Astrocyte (in vitro differentiated cells and primary cell): Measurements from ENCODE around the gene JAM3. TPM values are rescaled to one million over a fixed set of nuclear protein-coding genes. Genes with fewer than 3 reads are reported as not detected.
A peak's percentile ranks its signal among the peaks of the same experiment; 100 is the strongest.

ENCODE experiments used
- DNase-seq: peaks from one replicate; pipeline ENCODE4 v3.0.0-alpha.2; 2010; ENCODE audit warnings: low read depth
- FAIRE-seq: peaks from 2 replicates; lab custom pipeline; 2011; peaks lifted over from hg19 to GRCh38; lab: Jason Lieb, UNC
- H2AFZ ChIP-seq: 2 replicates; pipeline ENCODE4 v1.6.0; 2012; ENCODE audit warnings: low read depth, low read length, inconsistent platforms
- H3K27ac ChIP-seq: 2 replicates; pipeline ENCODE4 v1.5.1; 2011; ENCODE audit warnings: low read depth, low read length, inconsistent platforms
- H3K27me3 ChIP-seq: 2 replicates; pipeline ENCODE4 v1.6.0; 2011; ENCODE audit warnings: low read length, inconsistent platforms; ENCODE audit not compliant: insufficient read depth
- H3K36me3 ChIP-seq: 2 replicates; pipeline ENCODE4 v1.5.1; 2011; ENCODE audit warnings: low read length, inconsistent platforms; ENCODE audit not compliant: insufficient read depth
- H3K4me1 ChIP-seq: 2 replicates; pipeline ENCODE4 v1.5.1; 2011; ENCODE audit warnings: low read length, inconsistent platforms; ENCODE audit not compliant: insufficient read depth
- H3K4me2 ChIP-seq: 2 replicates; pipeline ENCODE4 v1.6.0; 2012; ENCODE audit warnings: low read length, inconsistent platforms
- H3K4me3 ChIP-seq: 2 replicates; pipeline ENCODE4 v1.5.1; 2011; ENCODE audit warnings: low read depth, mild to moderate bottlenecking, low read length, inconsistent platforms; ENCODE audit not compliant: insufficient read depth
- H3K79me2 ChIP-seq: 2 replicates; pipeline ENCODE4 v1.6.0; 2012; ENCODE audit warnings: mild to moderate bottlenecking, low read length, inconsistent platforms; ENCODE audit not compliant: insufficient read depth
- H3K9ac ChIP-seq: 2 replicates; pipeline ENCODE4 v1.6.0; 2012; ENCODE audit warnings: mild to moderate bottlenecking, low read length, inconsistent platforms
- H3K9me3 ChIP-seq: 2 replicates; pipeline ENCODE4 v1.5.1; 2012; ENCODE audit warnings: low read depth, mild to moderate bottlenecking, low read length, inconsistent platforms; ENCODE audit not compliant: insufficient read depth
- H4K20me1 ChIP-seq: 2 replicates; pipeline ENCODE4 v1.6.0; 2012; ENCODE audit warnings: low read length, inconsistent platforms; ENCODE audit not compliant: insufficient read depth
- H3K27ac Mint-ChIP-seq: one replicate; pipeline ENCODE4 v1.8.0; 2021; ENCODE audit warnings: mild to moderate bottlenecking, mixed read lengths; ENCODE audit not compliant: unreplicated experiment
- H3K27me3 Mint-ChIP-seq: one replicate; pipeline ENCODE4 v1.8.0; 2021; ENCODE audit warnings: low read depth, mixed read lengths; ENCODE audit not compliant: unreplicated experiment
- H3K36me3 Mint-ChIP-seq: one replicate; pipeline ENCODE4 v1.8.0; 2021; ENCODE audit warnings: low read depth, mixed read lengths; ENCODE audit not compliant: unreplicated experiment
- H3K4me1 Mint-ChIP-seq: one replicate; pipeline ENCODE4 v1.8.0; 2021; ENCODE audit warnings: low read depth, mixed read lengths; ENCODE audit not compliant: unreplicated experiment
- H3K4me3 Mint-ChIP-seq: one replicate; pipeline ENCODE4 v1.8.0; 2021; ENCODE audit warnings: mild to moderate bottlenecking, moderate library complexity, mixed read lengths; ENCODE audit not compliant: unreplicated experiment
- H3K9me3 Mint-ChIP-seq: one replicate; pipeline ENCODE4 v1.8.0; 2021; ENCODE audit warnings: mild to moderate bottlenecking, mixed read lengths; ENCODE audit not compliant: unreplicated experiment
- CTCF ChIP-seq: IDR thresholded peaks from 2 replicates; pipeline ENCODE4 v1.5.1; 2011; ENCODE audit warnings: low read depth, mild to moderate bottlenecking, inconsistent platforms, low read length, moderate library complexity; ENCODE audit not compliant: insufficient read depth
- EZH2 ChIP-seq: IDR thresholded peaks from 2 replicates; pipeline ENCODE4 v1.6.1; 2012; ENCODE audit warnings: mild to moderate bottlenecking, low read length, inconsistent platforms; ENCODE audit not compliant: insufficient read depth
- total RNA-seq: library from RNA; stranded (reverse); gene quantifications from 2 replicates; pipeline ENCODE4 v1.2.1, GENCODE V29; 2021

The JAM3 gene
- total RNA-seq, 1 donor from 2014 or later = 88.3 TPM

- Histone ChIP-seq H3K36me3 (no peaks in the 10 kb centered on the region), H3K9ac (no peak overlapping the region), H4K20me1 (no peaks in the 10 kb centered on the region), H2AFZ (no peak overlapping the region), H3K79me2 (no peaks in the 10 kb centered on the region), H3K27me3 (peaks cover 3% of the 10 kb centered on the region), H3K4me3 (no peak overlapping the region), H3K4me2 (peak overlapping the region; percentile 18), H3K4me1 (no peaks in the 10 kb centered on the region), H3K9me3 (no peaks in the 10 kb centered on the region), H3K27ac (no peak overlapping the region)
- TF ChIP-seq CTCF (no peak), EZH2 (no peak)
- peaks cover 22% of the 10 kb centered on the region for H3K27me3 Mint-ChIP-seq
- H3K36me3 Mint-ChIP-seq = peaks cover 2% of the 10 kb centered on the region
- FAIRE-seq (no peak), DNase-seq (peak; percentile 49)
- H3K9me3 Mint-ChIP-seq = no peaks in the 10 kb centered on the region
- H3K4me1 Mint-ChIP-seq = peaks cover 11% of the 10 kb centered on the region
- no peak overlapping the region for H3K4me3 Mint-ChIP-seq
- no peak overlapping the region for H3K27ac Mint-ChIP-seq
These were observed 44.3 kb upstream of the JAM3 start for GRCh38 chr11:134024420-134025081.

GRCh38 chr11:134025082-134025429 lies 43.8 kb upstream of the JAM3 start:
- Histone ChIP-seq H3K9me3 (no peaks in the 10 kb centered on the region), H3K79me2 (no peaks in the 10 kb centered on the region), H3K27ac (no peak overlapping the region), H2AFZ (no peak overlapping the region), H3K9ac (no peak overlapping the region), H3K4me3 (no peak overlapping the region), H3K27me3 (peaks cover 8% of the 10 kb centered on the region), H3K4me2 (no peak overlapping the region), H3K4me1 (no peaks in the 10 kb centered on the region), H4K20me1 (no peaks in the 10 kb centered on the region), H3K36me3 (no peaks in the 10 kb centered on the region)
- H3K4me1 Mint-ChIP-seq = peaks cover 11% of the 10 kb centered on the region
- TF ChIP-seq EZH2 = no peak
- TF ChIP-seq CTCF = no peak
- peaks cover 27% of the 10 kb centered on the region for H3K27me3 Mint-ChIP-seq
- FAIRE-seq (no peak), DNase-seq (no peak)
- H3K9me3 Mint-ChIP-seq = no peaks in the 10 kb centered on the region
- H3K27ac Mint-ChIP-seq = no peak overlapping the region
- no peak overlapping the region for H3K4me3 Mint-ChIP-seq
- peaks cover 2% of the 10 kb centered on the region for H3K36me3 Mint-ChIP-seq

- DNase-seq (no peak), FAIRE-seq (no peak)
- H3K9ac ChIP-seq = no peak overlapping the region
- H3K27me3 ChIP-seq = peaks cover 9% of the 10 kb centered on the region
- H4K20me1 ChIP-seq = no peaks in the 10 kb centered on the region
- no peak overlapping the region for H2AFZ ChIP-seq
- H3K27ac ChIP-seq = no peak overlapping the region
- TF ChIP-seq EZH2 (no peak), CTCF (no peak)
- Mint-ChIP-seq H3K9me3 (no peaks in the 10 kb centered on the region), H3K27ac (no peak overlapping the region), H3K27me3 (peaks cover 43% of the 10 kb centered on the region), H3K36me3 (peaks cover 2% of the 10 kb centered on the region), H3K4me1 (peaks cover 11% of the 10 kb centered on the region), H3K4me3 (no peak overlapping the region)
- no peak overlapping the region for H3K4me3 ChIP-seq
- no peaks in the 10 kb centered on the region for H3K9me3 ChIP-seq
- H3K4me1 ChIP-seq = no peaks in the 10 kb centered on the region
- H3K4me2 ChIP-seq = no peak overlapping the region
- no peaks in the 10 kb centered on the region for H3K36me3 ChIP-seq
- no peaks in the 10 kb centered on the region for H3K79me2 ChIP-seq
These were observed 42.1 kb upstream of the JAM3 start for GRCh38 chr11:134026655-134027343.
